Measurements from ENCODE around the gene DSCAM.
A peak's percentile ranks its signal among the peaks of the same experiment; 100 is the strongest.

Gene DSCAM

DNA sequence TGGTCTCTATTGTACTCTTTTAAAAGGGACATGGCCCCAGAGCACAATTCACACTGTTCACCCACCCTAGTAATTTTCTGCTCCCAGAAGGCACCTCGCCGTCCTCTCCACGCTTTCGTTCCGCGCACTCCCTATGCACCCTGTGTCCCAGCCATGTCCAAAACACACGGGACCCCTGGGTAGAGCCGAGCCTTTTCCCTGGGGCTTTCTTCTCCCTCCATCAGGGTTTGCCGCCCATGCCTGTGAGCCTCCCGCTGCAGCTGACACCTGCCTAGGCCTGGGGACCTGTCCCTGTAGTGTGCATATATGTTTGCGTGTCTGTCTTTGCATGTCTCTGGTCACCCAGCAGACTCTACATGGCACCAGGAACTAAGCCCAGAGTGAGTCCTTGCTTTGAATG lies 677.0 kb downstream of the DSCAM start:
- no peak for DNase-seq (ENCODE audit: low spot score)

DNA sequence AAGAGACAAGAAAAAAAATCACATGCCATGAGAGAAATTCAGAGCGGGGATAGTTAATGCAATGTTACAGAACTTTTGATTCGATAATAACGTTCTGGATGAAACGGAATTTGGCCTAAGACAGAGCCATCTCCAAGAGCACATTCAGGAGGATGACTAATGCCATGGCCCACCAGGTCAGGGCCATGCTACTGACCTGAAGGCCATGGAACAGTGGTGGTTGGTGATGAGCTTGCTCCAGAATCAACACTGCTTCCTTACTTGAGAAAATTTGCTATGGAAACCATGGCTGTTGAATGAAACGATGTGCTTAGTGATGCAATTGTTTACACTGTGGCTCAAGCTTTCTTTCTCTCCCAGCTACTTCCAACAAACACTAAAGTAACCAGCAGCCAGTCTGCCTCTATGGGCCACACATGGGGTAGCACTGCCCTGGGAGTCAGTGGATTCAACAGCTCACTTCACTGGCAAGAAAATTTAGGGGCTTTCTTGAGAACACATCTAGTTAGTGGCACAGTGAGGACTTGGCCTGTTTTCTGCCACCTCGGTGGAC lies 680.6 kb downstream of the DSCAM start:
- DNase-seq (ENCODE audit: low spot score): no peak

DNA sequence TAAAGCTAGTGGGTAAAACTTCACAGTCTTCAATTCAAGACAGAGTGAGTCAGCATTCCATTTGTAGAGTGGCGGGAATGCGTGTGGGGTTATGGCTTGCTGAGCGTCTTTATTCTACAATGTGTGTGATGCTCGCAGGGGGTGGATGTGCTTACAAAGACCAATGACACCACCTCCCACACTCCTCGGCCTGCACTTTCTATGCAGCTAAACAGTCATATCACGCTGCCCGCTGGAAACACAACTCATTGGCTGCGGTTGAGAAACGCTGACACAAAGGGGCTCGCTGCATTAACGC lies 681.2 kb downstream of the DSCAM start:
- no peak for DNase-seq (ENCODE audit: low spot score)

- DNase-seq (ENCODE audit: low spot score): no peak
Measured at GRCh38 chr21:40164905-40165772, 681.8 kb downstream of the DSCAM start.

DNA sequence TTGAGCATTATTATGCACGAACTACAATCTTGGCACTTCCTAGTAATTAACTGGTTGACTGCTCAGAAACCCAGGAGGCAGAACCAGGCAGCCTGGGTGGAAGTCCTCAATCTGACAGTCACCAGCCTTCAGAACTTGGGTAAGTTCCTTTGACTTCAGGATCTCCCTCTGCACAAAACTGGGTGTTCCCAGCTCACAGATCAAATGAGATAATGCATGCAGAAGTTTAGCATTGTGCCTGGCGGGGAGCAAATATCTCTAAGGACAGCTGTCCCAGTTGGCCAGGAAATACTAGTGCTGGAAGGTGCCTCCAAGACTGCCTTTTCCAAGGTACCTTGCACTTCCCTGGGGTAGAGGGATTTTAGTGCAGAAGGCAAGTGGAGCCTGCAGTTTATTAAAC lies 684.9 kb downstream of the DSCAM start:
- no peak for DNase-seq (ENCODE audit: low spot score)

DNA sequence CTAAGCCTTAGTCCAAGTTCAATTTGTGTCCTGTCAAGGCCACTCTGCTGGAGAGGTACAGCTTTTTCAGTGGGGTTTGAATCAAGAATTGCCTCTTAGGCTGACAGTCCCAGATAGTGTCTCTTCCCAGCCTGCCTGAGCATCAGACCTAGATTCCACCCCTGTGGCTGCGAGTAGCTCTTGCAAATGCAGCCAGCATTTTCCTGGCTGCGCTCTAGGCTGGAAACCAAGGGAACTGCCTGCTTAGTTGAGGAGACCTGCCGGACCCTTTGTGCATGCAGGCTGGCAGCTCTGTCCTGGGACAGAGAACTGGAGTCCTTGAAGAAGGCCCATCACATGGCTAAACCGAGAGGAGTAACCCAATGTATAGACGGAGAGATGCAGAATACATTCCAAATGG lies 686.0 kb downstream of the DSCAM start:
- DNase-seq (ENCODE audit: low spot score): no peak

GRCh38 chr21:40158366-40158765 lies 688.6 kb downstream of the DSCAM start:
- no peak for DNase-seq (ENCODE audit: low spot score)

DNA sequence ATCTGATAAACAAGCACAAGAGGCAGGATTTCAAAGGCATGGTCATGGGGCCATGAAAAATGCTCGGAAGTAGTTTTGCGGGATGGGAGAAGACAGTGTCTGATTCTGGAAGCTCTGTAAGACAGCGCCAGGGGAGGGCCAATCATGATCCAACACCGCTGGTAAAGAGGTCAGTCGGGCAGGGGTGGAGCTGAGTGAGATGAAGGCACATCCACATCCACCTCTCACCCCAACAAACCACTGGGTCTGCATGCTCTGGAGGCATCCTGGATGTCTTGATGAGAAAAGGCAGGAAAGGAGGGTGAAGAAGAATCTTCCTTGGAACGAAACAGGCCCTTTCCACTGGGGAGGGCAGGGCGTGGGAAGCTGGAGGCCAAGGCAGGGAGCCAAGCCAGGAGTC lies 691.4 kb downstream of the DSCAM start:
- no peak for DNase-seq (ENCODE audit: low spot score)

- DNase-seq (ENCODE audit: low spot score): no peak
Measured at GRCh38 chr21:40153351-40153750, 693.6 kb downstream of the DSCAM start.

DNA sequence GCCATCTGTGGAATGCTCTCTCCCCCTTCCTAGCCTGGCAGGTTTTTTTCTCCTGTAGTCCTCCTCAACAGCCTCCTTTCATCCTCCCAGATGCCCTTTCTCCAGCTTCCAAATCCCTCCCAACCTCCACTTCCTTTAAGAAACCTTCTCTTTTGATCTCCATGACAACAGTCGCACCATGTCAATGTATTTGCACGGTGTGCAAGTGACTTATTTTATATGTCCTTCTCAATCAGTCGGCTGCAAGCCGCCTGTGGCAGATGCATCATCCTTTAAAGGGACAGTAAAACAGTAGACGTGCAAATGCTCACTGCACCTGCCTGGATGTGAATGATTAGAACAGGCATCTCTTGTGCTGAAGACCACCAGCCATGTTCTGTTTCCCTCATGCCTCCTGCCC lies 694.5 kb downstream of the DSCAM start:
- no peak for DNase-seq (ENCODE audit: low spot score)

- no peak for DNase-seq (ENCODE audit: low spot score)
Measured at GRCh38 chr21:40151611-40152010, 695.3 kb downstream of the DSCAM start.

DNA sequence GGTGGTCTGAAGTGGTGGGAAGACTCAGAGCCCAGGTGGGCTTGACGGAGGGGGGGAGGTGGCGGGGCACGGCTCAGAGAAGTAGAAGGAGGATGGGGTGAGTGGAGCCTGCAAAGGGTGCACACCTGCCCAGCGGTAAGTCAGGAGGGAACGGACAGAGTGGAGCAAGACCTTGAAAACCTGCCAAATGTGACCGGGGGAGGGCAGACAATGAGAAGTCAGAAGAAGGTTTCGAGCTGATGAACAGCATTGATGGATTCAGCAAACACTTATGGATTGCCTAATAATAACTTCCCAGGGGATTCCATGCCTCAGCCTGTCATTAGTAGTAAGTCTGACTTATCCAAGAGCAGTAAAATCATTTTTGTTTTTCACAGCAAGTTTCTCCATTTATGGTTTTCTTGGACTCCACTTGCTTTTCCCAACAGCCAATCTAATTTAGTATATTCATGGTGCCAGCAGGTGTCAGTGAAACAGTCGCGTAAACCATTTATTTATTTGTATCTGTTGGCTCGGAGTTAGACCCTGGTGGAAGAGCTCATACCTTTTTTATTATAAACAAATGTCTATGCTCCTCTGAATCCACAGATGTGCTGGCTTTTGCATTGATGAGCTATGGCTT lies 700.6 kb downstream of the DSCAM start:
- no peak for DNase-seq (ENCODE audit: low spot score)

DNA sequence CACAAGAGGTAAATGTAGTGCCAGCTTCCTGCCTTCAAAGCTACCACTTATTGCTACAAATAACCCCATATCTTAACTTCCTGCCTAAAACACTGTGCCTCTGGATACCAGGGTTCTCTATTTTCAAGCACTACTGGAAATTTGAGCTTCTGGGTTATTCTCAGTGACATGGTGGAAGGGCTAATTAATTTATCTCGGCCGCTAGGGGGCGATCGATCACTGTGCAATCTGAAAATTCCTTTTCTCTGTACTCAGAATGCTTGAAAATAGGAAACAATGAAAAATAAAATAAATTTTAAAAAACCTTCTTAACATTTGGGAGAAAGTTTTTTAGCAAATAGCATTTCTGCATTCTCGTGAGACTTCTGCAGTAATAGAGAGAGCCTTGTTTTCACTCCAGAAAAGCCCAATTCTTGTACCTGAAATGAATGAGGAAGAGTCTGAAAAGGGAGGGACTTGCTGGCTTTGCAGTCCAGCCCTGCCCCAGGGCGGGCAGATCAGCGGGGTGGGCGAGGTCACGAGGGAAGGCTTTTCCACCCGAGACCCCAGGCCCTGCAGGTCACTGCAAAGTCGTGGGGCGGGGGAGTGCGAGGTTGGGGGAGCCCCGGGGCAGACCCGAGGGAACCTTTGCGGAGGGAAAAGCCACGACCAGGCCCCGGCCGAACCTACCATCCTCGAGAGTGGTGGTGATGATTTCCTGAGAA lies 703.0 kb downstream of the DSCAM start:
- DNase-seq (ENCODE audit: low spot score): peak; percentile 59

GRCh38 chr21:40141621-40142020 lies 705.3 kb downstream of the DSCAM start:
- DNase-seq (ENCODE audit: low spot score): no peak

DNA sequence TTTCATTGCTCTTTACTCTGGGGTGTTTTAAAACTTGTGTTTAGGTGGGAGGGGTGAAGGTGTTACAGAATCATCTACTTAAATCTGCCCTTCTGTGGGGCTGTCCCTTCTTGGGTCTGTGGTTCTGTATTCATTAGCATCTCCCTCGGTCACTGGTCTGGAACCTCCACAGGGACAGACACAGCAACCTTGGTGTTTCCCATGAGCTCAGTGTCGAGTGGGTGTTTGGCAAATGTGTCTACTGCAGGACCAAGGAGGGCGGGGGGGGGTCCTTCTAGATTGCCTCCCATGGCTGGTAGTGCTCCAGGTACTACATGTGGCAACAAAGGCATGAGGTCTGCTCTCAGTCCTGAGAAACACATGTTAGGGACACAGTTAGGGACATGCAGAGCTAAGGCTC lies 706.3 kb downstream of the DSCAM start:
- DNase-seq (ENCODE audit: low spot score): no peak

- DNase-seq (ENCODE audit: low spot score): no peak
Measured at GRCh38 chr21:40139636-40140035, 707.3 kb downstream of the DSCAM start.

GRCh38 chr21:40136571-40136970 lies 710.4 kb downstream of the DSCAM start:
- no peak for DNase-seq (ENCODE audit: low spot score)

- DNase-seq (ENCODE audit: low spot score): no peak
Measured at GRCh38 chr21:40134731-40135492, 712.0 kb downstream of the DSCAM start.

DNA sequence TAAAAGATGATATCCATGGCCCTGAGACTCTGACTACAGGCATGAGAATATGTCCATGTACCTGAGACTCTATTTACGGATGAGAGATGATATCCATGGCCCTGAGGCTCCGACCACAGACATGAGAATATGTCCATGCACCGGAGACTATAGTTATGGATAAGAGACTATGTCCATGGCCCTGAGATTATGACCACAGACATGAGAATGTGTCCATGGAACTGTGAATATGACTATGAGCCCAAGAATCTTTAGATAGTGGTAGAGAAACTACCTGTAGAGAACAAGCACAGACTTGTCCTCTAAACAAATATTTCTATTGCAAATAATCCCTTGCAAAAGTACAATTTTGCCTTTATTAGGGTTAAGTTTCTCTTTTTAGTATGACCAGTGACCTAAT lies 716.5 kb downstream of the DSCAM start:
- DNase-seq (ENCODE audit: low spot score): no peak

DNA sequence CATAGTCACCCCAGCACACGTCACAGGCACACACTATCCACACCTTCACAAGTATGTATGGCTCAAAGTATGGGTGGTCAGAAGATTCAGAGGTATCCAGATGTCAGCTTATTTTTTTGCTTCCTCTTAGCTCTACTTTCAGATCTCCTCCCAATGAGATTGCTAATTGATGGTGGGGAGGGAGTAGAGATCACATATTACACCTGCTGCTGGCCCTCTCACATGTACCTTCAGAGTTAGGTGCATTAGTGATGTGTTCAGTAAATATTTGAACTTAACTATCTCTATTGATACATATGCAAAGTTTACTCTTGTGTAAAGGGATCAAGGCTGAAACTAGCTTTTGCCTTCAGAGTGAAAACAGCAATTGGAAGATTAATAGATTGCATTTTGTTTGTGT lies 717.1 kb downstream of the DSCAM start:
- DNase-seq (ENCODE audit: low spot score): no peak

- DNase-seq (ENCODE audit: low spot score): no peak
Measured at GRCh38 chr21:40128891-40129290, 718.1 kb downstream of the DSCAM start.

GRCh38 chr21:40120940-40121575 lies 725.9 kb downstream of the DSCAM start:
- peak; percentile 18 for DNase-seq (ENCODE audit: low spot score)
